Measurements from ENCODE around the gene PELI2.
"Not testable (repeated sequence)": the region's sequence is repeated elsewhere in the genome, so short reads cannot be mapped to it uniquely, and the experiment has no call there.

The PELI2 gene

DNA sequence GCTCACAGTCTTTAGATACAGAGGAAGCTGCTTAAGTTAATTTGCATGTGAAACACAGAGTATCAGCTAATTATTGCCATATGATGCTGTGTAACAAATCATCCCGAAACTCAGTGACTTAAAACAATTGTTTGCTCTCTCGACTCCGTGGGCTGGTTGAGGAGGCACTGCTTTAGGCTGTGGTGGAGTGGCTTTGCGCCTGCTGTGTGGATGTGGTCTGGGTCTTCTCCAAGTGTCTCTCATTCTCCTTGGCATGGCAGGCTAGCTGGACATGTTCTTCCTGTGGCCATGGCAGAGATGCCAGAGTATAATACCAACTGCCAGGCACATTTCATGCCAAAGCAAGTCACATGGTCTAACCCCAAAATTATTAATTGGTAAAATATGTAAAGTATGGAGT is 40.9 kb downstream of the PELI2 start:
- TF ChIP-seq, protein P1, sequence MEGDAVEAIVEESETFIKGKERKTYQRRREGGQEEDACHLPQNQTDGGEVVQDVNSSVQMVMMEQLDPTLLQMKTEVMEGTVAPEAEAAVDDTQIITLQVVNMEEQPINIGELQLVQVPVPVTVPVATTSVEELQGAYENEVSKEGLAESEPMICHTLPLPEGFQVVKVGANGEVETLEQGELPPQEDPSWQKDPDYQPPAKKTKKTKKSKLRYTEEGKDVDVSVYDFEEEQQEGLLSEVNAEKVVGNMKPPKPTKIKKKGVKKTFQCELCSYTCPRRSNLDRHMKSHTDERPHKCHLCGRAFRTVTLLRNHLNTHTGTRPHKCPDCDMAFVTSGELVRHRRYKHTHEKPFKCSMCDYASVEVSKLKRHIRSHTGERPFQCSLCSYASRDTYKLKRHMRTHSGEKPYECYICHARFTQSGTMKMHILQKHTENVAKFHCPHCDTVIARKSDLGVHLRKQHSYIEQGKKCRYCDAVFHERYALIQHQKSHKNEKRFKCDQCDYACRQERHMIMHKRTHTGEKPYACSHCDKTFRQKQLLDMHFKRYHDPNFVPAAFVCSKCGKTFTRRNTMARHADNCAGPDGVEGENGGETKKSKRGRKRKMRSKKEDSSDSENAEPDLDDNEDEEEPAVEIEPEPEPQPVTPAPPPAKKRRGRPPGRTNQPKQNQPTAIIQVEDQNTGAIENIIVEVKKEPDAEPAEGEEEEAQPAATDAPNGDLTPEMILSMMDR (IDR thresholded peaks at IDR 0.05; ENCODE audit: control extremely low read depth, extremely low read depth, low read depth, missing control alignments), result no peak
- POLR2A ChIA-PET, result interaction anchor here (0.6 kb wide), 1 partner anchor 895 kb away, joined by 7 read pairs; no protein-coding TSS in a partner anchor
- CTCF ChIA-PET, result no interaction called here
- no peak for DNase-seq (ENCODE audit: extremely low spot score)

DNA sequence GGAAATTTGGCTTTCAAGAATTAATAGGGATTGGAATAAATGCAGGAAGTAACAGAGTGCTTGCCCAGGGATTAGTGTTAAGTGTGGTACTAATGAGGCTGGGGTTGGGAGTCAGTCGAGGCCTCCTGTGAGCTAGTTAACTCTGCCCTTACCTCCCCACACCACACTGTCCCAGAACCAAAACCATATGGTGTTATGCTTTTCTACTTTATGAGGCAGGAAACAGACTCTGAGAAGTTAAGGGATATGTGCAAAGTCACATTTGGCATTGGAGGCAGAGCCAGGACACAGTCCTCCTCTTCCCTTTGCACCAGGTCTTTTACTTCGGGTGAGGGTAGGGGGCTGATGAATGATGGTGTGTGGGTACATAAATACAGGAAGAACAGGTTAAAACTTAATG is 41.9 kb downstream of the PELI2 start:
- POLR2A ChIA-PET, result no interaction called here
- TF ChIP-seq, protein P1 (IDR thresholded peaks at IDR 0.05; ENCODE audit: control extremely low read depth, extremely low read depth, low read depth, missing control alignments), result no peak
- no peak for DNase-seq (ENCODE audit: extremely low spot score)
- CTCF ChIA-PET, result no interaction called here

DNA sequence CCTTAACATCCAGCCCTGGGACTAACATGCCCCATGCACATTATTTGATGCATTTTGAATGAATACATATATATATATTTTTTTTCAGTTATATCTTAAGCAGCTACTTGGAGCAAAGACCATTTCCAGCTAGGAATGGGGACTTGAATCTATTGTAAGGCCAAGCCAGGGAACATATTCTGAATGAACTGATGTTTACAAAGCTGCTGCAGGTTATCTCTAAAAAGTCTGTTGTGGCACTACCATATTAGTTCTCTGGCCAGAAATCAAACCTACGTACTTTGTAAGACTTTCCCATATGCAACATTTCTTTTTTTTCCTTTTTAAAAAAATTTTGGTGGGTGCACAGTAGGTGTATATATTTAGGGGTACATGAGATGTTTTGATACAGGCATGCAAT is 43.4 kb downstream of the PELI2 start:
- CTCF ChIA-PET, result no interaction called here
- TF ChIP-seq, protein P1 (IDR thresholded peaks at IDR 0.05; ENCODE audit: control extremely low read depth, extremely low read depth, low read depth, missing control alignments), result no peak
- POLR2A ChIA-PET, result no interaction called here
- no peak for DNase-seq (ENCODE audit: extremely low spot score)

DNA sequence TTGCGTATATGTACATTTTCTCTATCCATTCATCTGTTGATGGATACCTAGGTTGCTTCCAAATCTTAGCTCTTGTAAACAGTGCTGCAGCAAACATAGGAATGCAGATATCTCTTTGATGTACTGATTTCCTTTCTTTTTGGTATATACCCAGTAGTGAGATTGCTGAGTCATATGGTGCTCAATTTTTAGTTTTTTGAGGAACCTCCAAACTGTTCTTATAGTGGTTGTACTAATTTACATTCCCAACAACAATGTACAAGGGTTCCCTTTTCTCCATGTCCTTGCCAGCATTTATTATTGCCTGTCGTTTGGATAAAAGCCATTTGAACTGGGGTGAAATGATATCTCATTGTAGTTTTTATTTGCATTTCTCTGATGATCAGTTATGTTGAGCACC is 44.3 kb downstream of the PELI2 start:
- POLR2A ChIA-PET, result no interaction called here
- DNase-seq (ENCODE audit: extremely low spot score), result no peak
- TF ChIP-seq, protein P1 (IDR thresholded peaks at IDR 0.05; ENCODE audit: control extremely low read depth, extremely low read depth, low read depth, missing control alignments), result no peak
- CTCF ChIA-PET, result no interaction called here

DNA sequence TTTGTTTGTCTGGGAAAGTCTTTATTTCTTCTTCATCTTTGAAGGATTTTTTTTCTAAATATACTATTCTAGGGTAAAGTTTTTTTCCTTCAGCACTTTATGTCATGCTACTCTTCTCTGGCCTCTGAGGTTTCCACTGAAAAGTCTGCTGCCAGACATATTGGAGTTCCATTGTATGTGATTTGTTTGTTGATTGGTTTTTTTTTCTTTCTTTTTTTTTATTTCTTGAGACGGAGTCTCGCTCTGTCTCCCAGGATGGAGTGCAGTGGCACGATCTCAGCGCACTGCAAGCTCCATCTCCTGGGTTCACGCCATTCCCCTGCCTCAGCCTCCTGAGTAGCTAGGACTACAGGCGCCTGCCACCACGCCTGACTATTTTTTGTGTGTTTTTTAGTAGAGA is 48.4 kb downstream of the PELI2 start:
- POLR2A ChIA-PET; CTCF ChIA-PET; DNase-seq (ENCODE audit: extremely low spot score): not testable (repeated sequence)

DNA sequence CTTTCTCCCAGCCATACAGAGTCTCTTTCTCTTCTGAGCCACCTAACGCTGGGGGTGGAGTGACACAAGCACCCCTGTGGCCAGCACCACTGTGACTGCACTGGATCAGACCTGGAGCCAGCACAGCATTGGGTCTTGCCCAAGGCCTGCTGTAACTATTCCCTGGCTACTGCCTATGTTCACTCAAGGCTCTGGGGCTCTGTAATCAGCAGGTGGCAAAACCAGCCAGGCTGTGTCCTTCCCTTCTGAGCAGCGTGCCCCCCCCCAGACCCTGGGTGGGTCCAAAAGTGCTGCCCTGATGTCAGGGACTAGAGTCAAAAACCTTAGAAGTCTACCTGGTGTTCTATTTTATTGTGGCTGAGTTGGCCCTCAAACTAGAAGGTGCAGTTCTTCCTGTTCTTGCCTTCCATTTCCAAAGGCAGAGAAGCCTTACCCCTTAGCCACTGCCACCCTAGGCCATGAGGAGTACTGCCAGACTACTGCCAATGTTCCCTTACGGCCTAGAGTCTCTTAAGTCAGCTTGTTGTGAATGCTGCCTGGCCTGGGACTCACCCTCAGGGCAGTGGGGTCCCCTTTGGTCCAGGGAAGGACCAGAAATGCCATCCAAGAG is 49.9 kb downstream of the PELI2 start:
- ChIA-PET CTCF (no interaction called here), POLR2A (no interaction called here)
- DNase-seq (ENCODE audit: extremely low spot score), result no peak
- TF ChIP-seq, protein P1 (IDR thresholded peaks at IDR 0.05; ENCODE audit: control extremely low read depth, extremely low read depth, low read depth, missing control alignments), result no peak

DNA sequence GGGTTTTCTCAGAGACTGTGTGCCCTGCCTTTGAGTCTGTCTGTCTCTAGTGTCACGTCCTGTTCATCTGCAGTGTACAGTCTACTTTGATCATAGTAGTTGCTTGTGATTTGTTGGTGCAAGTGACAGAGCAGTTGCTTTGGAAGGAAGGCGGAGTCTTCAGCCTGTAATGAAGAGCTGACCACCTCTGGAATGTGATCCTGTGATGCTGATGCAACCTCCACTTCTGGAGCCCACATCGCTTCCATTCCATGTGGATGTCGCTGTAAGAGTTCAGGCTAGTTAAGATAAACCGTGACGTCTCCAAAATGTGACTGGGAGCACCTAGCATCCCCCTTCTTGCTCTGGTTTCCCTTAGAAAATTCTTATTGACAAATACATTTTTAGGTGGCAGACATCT is 51.8 kb downstream of the PELI2 start:
- DNase-seq (ENCODE audit: extremely low spot score), result no peak
- CTCF ChIA-PET, result no interaction called here
- TF ChIP-seq, protein P1 (IDR thresholded peaks at IDR 0.05; ENCODE audit: control extremely low read depth, extremely low read depth, low read depth, missing control alignments), result no peak
- POLR2A ChIA-PET, result no interaction called here

Data from GM10248 (cell line).